NT2/D1 (cell line): ENCODE results near the gene WDR62.

ENCODE experiments used
- YY1 ChIP-seq: IDR thresholded peaks from 2 replicates; pipeline ENCODE4 v1.6.1; 2011; ENCODE audit not compliant: insufficient read length, insufficient read depth
- ZNF274 ChIP-seq: IDR thresholded peaks from 2 replicates; pipeline ENCODE4 v1.6.1; 2011; ENCODE audit warnings: mild to moderate bottlenecking, low read depth, low read length

- TF ChIP-seq YY1, result no peak
- TF ChIP-seq ZNF274, result no peak
Measured at GRCh38 chr19:36115453-36116343, 61.0 kb downstream of the WDR62 start, which contains the start of gene TBCB.
